Measurements from ENCODE around the gene TYW1.
"Not testable (repeated sequence)": the region's sequence is repeated elsewhere in the genome, so short reads cannot be mapped to it uniquely, and the experiment has no call there.

TYW1 gene

DNA sequence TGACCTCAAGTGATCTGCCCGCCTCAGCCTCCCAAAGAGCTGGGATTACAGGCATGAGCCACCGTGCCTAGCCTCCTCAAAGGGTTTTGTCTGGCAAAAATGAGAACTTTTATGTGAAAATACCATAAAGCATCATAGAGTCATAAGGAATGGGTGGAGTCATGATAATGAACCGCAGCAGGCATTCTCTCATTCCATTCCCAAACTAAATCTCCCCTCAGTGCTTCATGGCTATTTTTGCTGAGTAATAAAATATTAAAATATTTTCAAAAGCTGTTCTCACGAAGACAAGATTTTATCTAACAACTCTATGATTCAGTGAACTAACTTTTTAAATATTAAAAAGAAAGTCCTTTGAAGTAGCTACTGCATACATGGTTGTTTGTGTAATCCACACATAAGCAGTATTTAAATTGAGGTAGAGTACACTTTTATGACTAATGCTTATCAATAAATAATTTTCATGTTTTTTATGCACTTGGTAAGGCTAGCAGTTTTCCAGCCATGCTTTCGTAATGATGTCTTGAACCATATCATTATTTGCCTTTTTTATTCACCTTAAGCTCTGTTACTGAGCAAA, 195.6 kb downstream of the TYW1 start:
- not testable (repeated sequence) for DNase-seq

DNA sequence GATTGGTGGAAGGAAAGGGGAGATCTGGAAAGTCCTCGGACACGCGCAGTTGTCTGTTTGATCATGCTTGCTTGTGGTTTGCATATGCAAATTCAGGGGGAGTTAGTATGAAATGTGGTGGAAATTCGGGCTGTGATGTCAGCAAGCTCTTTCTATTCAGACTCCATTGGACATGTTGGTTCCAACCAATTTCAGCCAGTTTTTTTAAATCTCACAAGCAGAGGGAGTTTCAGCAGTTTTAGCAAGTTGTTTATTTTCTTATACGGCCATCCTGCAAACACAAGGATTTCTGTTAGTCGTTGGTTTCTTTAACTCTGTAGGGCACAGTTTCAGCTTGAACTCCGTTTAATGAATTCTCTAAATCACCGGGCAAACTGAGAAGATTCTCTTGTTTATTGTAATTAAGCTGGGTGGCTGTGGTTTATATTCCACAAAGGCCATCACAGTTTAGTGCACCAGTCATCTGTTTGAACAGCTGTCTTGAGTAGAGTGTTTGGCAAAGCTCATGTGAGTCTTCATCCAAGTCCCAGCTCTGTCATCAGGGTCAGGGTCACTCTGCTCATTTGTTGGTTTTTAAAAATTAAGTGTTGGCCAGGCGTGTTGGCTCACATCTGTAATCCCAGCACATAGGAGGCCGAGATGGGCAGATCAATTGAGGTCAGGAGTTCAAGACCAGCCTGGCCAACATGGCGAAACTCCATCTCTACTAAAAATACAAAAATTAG, 196.4 kb downstream of the TYW1 start:
- peak; percentile 30 for DNase-seq

DNA sequence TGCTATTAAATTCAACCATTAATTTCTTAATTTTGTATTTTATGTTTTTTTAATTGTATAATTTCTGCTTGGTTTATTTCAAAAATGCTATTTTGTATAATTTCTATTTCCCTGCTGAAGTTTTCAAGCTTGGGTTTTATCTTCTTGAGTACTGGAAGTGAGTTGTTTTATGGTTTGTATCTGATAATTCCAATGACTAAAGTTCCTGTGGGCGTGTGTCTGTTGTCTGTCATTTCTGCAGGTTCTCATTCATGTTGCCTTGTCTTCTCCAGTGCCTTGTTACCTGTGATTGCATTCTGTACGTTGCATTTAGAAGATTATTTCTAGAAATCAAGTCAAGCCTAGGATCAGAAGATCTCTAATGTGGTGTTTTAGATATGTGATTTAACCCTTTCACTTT, 199.5 kb downstream of the TYW1 start:
- DNase-seq, result not testable (repeated sequence)

DNA sequence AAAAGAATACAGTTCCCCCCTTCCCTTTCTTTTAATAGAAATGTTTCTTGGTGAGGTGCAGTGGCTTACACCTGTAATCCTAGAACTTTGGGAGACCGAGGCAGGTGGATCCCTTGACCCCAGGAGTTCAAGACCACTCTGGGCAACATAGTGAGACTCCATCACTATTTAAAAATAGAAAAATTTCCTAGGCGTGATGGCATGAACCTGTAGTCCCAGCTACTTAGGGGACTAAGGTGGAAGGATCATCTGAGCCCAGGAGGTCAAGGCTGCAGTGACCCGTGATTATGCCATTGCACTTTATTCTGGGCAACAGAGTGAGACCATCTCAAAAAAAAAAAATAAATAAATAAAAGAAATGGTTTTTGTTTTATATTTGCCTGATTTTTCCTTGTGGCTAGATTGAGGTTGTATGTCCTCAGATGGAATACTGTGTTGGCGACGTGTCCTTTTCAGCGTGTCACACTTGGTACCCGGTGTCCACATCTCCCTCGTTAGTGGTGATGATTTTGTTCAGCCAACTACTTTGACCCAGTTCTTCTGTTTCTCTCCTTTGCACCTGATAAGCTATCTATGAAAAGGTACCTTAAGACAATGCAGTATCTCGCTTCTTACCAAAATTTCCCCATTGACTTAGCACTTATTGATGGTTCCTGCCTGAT, 202.4 kb downstream of the TYW1 start:
- not testable (repeated sequence) for DNase-seq

DNA sequence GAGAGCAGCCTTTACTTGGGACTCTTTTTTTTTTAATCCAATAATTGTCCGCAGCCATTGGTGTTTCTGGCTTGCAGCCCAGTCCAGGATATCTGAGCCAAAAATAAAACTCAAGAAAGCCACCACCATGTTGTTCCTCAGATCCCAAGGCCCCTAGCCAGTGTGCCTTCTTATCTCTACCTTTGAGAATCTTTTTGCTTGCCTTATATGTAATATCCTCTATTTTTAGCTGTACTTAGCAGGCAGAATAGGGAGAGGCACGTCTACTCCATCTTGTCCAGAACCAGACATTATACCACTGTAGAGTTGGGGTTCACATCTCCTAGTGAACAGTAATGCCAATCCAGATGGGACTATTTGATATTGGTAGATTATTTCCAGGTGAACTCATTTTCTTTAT, 209.1 kb downstream of the TYW1 start:
- DNase-seq, result not testable (repeated sequence)

DNA sequence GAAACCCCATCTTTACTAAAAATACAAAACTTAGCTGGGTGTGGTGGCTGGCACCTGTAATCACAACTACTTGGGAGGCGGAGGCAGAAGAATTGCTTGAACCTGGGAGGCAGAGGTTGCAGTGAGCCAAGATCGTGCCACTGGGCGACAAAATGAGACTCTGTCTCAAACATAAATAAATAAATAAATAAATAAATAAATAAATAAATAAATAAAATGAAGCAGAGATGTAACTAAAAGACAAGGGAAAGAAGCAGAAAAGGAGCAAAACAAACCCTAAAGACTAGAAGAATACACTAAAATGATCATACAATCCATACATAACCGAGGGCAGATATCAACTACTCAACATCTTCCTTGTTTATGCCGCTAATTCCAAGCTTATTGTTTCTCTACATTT, 209.8 kb downstream of the TYW1 start:
- DNase-seq, result no peak

DNA sequence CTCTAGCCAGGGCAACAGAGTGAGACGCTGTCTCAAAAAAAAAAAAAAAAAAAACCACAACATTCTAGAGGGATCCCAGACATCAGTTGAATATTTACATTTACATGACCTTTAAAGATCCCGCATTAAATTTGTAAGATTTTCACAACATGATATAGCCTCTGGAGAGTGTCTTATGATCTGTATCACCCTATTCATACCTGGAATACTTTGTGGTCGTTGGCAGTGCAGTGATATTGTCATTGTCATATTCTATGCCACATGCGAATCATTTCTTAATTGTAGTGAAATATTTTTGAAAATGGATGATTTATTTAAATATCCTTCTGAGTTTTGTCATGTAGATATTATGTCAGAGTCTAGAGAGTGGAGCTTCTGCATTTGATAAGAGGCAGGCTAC, 212.0 kb downstream of the TYW1 start:
- DNase-seq, result not testable (repeated sequence)

DNA sequence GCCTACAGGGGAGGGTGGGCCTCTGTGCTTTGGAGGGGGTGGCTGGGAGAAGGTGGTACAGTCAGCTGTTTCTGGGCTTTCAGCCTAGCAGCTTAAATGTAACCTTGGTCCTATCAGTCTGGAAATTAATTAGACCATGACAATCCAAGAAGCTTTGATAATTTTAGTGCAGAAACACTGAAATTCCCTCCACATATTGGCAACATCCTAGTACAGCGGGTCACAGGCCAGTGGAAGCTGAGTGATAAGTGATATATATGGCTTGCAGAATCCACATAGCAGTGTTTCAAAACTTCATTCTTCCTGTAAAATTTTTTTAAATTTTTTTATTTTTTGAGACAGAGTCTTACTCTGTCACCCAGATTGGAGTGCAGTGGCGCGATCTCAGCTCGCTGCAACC, 212.6 kb downstream of the TYW1 start:
- no peak for DNase-seq

DNA sequence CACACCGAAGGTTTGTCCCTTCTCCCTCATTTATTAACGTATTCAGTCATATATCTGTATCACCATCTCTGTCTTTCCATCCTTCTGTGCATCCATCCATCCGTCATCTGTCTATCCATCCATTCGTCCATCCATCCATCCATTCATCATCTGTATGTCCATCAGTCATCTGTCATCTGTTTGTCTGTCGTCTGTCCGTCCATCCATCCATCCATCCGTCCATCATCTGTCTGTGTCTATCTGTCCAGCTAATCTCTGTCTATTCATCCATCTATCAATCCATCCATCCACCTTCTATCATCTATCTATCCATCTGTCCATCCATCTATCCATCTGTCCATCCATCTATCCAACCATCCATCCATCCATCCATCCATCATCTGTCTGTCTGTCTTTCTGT, 213.9 kb downstream of the TYW1 start:
- no peak for DNase-seq

DNA sequence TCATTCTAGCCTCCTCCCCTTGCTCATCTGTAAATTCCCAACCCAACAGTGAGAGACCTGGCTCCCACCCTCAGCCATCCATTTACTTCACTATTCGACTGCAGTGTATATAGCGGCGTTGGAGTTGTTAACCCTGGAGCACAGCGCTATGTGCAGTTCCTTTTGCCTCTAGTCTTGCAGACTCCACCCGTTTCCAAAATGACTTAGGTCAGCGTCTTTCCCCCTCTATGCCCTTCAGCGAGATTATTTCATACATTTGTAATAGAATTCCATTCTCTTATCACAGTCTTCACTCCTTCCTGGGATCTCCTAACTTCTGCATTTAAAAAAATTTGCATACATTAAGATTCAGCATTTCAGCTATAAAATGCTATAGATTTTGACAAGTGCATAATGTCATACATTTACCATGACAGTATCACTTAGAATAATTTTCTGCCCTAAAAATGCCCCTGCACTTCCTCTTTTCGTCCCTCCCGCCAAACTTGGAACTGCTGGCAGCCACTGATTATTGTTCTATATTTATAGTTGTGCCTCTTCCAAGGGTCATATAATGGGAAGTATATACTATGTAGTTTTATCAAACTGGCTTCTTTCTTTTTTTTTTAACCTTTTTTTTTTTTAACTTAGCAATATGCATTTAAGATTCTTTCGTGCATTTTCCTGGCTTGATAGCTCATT, 215.2 kb downstream of the TYW1 start:
- DNase-seq, result not testable (repeated sequence)

DNA sequence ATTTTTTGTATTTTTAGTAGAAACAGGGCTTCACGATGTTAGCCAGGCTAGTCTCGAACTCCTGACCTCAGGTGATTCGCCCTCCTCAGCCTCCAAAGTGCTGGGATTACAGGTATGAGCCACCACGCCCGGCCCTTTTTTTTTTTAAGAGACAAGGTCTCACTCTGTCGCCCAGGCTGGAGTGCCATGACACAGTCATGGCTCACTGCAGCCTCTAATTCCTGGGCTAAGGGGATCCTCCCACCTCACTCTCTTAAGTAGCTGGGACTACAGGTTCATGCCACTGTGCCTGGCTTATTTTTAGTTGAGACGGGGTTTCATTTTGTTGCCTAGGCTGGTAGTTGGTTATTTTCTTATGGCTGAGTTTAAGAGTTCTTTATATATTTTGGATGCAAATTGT, 216.4 kb downstream of the TYW1 start:
- DNase-seq, result not testable (repeated sequence)

DNA sequence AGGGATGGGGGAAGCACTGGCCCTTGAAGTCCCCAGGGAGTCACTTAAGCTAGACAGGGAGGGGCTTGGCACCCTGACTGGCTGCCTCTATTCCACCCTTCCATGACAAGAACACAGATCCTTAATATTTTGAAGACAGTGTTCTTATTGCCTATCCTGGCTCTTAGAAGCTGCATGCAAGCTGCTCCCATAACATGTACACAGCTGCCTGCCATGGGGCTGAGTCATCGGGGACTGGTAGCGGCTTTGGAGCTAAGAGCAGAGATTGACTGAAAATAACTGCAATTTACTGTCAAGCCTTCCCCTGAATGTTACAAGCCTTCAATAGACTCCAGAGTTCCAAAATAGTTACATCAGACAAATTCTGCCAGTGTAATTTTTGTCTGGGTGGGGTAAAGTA, 226.9 kb downstream of the TYW1 start:
- not testable (repeated sequence) for DNase-seq

DNA sequence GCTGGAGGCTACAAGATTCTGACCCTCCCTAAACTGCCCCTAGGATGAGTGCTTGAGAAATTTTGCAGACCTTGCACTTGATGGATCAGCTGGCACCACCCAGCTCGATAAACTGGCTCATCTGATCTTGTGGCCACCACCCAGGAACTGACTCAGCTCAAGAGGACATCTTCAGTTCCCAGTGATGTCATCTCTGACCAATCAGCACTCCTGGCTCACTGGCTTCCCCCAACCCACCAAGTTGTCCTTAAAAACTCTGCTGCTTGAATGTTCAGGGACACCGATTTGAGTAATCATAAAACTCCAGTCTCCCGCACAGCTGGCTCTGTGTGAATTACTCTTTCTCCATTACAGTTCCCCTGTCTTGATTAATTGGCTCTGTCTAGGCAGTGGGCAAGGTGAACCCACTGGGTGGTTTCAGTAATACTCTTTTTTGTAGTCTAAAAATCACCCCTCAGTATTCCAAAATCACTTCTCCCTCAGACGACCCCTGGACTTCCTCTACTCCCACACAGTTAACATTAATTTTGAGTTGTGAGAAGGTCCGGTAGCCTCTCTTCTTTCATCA, 229.8 kb downstream of the TYW1 start:
- not testable (repeated sequence) for DNase-seq

DNA sequence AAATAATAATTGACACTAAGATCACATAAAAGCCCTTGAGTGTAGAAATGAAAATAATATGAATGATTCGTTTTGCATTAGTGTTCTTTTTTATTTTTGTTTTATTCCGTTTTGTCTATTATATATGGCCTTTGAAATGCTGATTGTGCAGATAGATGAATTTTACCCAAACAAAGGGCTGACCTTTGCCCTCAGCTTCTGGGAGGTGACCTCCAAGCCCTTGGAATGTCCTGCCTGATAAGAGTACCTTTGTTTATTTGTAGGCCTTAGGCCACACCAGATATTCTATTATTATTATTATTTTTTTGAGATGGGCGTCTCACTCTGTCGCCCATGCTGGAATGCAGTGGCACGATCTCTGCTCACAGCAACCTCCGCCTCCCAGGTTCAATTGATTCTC, 230.3 kb downstream of the TYW1 start:
- DNase-seq, result not testable (repeated sequence)

DNA sequence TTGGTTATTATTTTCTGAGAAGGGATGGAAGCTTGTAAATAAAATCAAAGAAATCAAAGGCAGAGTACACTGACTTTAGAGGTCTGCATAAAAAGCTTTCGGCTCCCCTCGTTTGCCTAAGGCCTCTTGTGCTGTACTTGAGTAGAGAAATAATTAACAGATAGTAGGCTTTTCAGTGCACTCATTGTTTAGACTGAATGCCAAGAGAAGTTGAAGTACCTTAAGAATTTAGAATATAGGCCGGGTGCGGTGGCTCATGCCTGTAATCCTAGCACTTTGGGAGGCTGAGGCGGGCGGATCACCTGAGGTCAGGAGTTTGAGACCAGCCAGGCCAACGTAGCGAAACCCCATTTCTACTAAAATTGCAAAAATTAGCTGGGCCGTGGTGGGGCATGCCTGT, 232.4 kb downstream of the TYW1 start:
- not testable (repeated sequence) for DNase-seq

DNA sequence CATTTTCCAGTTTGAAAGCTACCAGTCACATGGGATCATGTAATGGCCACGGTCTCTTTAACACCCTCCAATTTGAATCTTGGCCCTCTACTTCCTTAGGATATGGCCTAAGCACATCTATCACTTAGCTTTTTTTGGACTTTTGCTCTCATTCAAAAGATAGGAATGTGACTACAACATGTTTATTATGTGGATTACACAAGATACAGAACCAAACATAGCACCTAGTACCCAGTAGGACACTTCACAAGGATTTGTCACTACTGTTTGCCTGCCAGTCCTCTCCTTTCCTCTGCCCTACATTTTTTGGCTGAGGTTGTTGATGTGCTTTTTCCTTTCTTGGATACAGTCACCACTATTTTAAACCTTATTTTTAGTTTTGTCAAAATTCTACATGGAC, 233.4 kb downstream of the TYW1 start:
- DNase-seq, result not testable (repeated sequence)

DNA sequence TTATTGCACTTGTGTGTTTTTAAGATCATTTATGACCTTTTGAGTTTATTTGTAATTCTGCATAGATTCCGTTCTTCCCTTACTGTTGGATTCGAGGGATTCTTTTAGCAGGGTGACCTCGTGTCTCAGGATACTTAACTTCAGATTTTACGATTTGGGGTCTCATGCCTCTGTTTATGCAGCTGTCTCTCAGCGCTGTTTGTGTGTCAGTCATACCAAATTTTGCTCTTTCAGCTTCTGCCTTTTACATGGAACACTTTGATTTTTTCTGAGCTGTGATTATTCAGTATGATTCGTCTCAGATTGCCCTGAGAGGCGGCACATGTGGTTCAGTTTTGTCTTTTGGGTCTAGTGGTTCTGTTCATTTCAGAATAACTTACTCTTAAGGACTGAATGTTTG, 236.9 kb downstream of the TYW1 start:
- not testable (repeated sequence) for DNase-seq

DNA sequence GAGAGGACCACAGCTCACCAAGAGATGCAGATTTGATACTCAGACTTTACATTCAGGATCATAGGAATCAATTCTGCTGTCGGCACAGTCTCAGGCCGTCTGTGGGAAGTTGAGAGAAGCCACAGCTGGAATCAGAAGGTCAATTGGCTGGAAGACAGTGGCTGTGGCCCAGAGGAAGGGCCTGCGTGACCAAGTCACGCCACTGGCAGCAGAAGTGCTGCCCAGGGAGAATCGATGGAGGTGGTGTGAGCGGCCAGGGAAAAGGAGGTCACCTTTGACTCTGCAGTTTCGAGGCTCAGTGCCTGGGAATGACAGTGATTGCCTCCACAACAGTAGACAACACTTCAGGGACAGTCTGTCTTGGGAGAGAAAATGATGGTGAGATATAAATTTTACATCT, 239.6 kb downstream of the TYW1 start:
- DNase-seq, result peak; percentile 32

DNA sequence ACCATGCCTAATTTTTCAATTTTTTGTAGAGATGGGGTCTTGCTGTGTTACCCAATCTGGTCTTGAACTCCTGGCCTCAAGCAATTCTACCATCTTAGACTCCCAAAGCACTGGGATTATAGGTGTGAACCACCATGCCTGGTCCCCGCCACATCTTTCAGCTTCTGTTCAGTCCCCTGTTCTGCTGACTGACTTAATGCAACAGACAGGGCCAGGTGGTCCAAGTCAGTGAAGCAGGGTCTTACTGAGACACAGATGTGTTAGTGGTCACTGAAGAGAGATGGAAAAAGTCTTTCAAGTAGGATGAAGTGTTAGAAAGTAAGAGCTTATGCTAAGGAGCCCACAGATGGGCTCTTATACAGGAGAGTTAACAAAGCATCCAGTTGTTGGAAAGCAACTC, 246.2 kb downstream of the TYW1 start:
- DNase-seq, result not testable (repeated sequence)

DNA sequence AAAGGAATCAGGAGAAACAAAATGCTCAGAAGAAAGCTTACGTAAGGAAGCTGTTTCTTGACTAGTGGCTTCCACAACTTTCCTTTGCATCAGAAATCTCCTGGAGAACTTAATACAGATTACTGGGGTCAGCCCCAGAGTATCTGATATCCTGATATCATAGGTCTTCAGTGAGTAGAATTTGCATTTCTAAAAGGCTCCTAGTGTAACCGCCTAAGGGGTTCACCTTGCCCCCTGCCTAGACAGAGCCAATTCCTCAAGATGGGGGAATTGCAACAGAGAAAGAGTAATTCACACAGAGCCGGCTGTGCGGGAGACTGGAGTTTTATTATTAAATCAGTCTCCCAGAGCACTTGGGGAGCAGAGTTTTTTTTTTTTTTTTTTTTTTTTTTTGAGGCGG, 251.7 kb downstream of the TYW1 start:
- not testable (repeated sequence) for DNase-seq

DNA sequence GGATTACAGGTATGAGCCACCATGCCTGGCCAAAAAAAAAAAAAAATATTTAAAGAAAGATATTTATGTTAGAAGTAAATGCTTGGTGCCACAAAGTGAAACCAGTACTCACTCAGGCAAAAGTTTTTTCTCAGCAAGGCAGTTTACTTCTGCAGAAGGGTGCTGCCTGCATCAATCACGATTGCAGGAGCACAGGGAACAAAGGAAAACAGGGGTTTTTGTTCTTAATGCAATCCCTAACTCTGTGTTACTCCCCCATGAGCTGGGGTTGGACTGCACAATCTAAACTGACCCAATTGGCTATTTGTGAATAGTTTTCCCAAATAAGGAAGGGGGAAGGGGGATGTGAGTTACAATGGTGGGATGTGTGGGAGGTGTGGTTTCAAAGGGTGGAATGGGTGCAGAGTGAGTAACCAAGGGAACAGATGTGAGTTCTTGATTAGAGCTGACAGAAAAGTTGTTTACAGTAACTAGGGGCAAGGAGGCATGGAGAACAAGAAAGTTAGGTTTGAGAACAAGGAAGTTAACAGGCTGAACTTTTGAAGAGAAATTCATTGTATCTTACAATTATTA, 255.4 kb downstream of the TYW1 start:
- no peak for DNase-seq

DNA sequence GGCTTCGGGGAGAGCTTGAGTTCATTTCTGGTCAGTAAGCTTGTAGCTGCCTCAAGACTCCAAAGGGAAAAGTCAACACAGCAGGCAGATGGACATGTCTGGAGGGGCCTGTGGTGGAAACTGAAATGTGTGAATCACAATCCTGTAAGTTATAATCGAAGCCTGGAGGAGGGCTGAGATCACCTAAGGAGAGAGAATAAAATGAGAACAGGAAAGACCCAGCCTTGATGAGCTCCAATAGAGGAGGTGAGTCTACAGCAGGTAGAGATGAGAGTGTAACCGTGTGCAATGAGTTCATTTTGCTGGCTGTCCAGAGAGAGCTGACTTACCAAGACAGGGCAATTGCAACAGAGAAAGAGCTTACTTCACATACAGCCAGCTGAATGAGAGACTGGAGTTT, 258.4 kb downstream of the TYW1 start:
- DNase-seq, result not testable (repeated sequence)

DNA sequence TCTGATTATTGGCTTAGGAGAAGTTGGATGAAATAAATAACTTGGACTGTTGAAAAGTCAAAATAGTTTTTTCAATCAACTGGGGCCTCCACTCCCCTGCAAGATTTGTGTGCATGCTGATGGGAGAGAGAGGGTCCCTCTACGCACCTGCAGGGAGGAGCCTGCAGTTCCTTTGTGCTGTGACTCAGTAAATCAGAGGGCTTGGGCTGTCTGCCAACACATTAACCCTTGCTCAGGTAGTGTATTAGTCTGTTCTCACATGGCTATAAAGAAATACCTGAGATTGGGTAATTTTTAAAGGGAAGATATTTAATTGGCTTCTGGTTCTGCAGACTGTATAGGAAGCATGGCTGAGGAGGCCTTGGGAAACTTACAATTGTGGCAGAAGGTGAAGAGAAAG, 261.1 kb downstream of the TYW1 start:
- DNase-seq, result not testable (repeated sequence)

Data from eye (tissue), 1 donor.